GM20000 (cell line): ENCODE results near the gene PTPRCAP.

Experiments used
- DNase-seq: peaks from one replicate; pipeline ENCODE4 v3.0.0; 2012; ENCODE audit warnings: low spot score
- TF ChIP-seq, protein P1 (sequence below): IDR thresholded peaks from 2 replicates; pipeline ENCODE4 v1.5.1; 2012; ENCODE audit warnings: mild to moderate bottlenecking, control low read depth; ENCODE audit errors: extremely low read depth, missing control alignments

PTPRCAP gene

DNA sequence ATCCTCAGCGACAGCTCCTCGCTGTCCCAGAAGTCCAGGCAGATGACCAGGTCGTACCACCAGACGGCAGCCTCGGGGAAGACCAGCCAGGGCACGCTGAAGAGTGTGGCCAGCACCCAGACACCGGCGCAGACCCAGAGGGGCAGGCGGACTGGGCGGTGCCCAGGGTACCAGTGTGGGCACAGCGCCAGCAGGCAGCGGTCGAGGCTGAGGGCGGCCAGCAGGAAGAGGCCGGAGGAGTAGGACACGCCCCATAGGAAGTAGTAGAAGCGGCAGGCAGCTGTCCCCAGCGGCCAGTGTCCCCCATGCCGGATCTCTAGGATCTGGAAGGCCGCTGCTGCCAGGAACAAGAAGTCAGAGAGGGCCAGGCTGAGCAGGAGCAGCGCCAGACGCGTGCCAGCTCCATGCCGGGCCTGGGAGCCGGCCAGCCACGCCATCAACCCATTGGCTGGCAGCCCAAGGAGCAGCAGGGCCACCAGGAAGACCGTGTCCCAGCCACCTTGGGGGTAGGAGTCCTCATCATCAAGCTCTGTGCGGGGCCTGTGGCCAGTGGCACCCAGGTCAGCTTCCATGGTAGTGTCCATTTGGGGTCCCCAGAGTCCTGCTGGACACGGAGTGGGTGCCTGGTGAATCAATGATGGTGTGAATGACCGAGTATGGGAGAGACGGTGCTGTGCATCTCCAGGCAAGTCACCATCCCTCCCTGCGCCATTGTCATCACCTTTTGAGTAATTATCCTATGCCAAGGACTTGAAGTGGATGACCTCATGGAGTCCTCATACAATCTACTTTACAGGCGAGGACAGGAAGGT, 14.9 kb upstream of the PTPRCAP start, which contains the start of gene GPR152:
Gene GPR152, minus strand, starts transcription at position 589 of the 812 bp plus-strand sequence. Its CDS starts 5 bp downstream, at position 584.
- DNase-seq = no peak
- TF ChIP-seq, protein P1, sequence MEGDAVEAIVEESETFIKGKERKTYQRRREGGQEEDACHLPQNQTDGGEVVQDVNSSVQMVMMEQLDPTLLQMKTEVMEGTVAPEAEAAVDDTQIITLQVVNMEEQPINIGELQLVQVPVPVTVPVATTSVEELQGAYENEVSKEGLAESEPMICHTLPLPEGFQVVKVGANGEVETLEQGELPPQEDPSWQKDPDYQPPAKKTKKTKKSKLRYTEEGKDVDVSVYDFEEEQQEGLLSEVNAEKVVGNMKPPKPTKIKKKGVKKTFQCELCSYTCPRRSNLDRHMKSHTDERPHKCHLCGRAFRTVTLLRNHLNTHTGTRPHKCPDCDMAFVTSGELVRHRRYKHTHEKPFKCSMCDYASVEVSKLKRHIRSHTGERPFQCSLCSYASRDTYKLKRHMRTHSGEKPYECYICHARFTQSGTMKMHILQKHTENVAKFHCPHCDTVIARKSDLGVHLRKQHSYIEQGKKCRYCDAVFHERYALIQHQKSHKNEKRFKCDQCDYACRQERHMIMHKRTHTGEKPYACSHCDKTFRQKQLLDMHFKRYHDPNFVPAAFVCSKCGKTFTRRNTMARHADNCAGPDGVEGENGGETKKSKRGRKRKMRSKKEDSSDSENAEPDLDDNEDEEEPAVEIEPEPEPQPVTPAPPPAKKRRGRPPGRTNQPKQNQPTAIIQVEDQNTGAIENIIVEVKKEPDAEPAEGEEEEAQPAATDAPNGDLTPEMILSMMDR = no peak

DNA sequence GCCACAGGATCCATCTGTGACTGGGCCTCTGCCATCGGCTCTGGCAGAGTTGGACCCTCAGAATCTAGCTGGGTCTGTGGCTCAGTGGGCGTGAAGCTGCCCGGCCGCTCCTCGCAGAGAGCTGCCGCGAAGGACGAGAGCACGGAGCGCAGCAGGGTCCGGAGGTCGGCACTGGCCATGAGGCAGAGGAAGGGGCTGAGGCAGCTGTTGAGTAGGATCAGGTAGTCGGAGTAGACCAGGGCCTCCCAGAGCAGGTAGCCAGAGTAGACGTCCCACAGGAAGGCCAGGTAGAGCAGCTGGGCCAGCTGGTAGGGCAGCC, 14.1 kb upstream of the PTPRCAP start:
- TF ChIP-seq, protein P1 = no peak
- no peak for DNase-seq

DNA sequence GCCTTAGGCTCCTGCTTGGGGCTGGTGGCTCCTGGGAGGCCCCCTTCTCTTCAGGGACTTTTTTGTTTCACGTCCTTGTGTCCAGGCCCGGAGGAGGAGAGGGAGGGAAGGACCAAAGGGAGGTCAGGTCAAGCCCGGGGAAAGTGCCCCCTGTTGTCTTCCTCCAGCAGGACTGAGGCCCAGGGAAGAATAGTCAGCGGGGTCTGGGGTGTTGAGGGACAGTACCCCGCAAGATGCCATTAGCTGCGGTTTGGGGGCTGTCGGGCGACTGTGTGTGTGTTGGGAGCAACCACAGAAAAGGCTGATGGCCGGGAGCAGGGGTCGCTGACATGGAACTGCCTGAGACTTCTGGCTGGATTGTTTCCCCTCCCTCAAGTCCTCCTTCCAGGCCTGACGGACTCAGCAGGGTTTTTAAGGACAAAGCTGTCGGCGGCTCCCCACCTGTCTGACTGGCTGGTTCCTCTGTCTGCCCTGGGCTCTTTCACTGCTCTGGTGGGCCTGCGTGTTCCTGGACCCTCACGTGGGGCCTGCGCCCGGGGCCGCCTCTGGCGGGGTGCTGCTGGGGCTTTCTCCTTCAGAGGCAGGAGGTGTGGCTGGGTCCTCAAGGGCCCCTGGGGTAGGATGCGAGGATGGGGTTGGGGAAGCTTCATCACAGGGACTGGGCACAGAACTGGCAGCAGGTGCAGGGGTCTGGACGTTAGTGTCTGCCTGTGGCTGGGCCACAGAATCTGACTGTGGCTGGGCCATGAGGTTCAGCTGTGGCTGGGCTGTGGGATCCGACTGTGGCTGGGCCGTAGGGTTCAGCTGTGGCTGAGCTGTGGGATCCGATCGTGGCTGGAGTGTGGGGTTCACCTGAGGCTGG, 13.5 kb upstream of the PTPRCAP start:
- TF ChIP-seq, protein P1 = no peak
- no peak for DNase-seq

DNA sequence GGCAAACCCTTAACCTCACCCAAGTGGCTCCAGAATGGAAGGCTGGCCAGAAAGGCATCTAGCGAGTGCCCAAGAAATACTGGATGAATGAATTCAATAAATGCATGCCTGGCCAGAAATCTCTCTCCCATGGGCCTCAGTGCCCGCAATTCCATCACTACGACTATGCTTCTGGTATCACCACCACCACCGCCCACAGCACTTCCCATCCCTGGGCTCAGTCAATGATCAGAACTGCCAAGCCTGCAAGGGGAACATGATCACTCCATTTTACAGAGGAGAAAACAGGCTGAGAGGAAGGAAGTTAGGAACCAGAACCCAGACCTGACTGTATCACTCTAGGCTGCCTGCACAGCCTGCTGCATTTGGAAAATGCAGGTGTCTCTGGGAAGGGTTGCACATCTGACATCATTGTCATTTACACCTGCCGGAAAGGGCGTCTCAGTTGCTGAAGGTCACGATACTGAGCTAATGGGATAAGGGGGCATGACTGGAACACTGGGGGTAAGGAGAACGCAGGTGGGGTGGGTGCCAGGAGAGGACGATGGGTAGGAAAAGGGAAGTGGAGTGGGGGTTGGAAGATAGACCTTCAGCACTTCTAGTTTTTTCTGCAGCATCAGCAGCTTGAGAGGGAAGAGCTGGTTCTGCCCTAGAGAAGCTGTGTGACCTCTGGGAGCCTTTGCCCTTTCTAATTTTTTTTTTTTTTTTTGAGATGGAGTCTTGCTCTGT, 11.8 kb upstream of the PTPRCAP start:
- DNase-seq = no peak

DNA sequence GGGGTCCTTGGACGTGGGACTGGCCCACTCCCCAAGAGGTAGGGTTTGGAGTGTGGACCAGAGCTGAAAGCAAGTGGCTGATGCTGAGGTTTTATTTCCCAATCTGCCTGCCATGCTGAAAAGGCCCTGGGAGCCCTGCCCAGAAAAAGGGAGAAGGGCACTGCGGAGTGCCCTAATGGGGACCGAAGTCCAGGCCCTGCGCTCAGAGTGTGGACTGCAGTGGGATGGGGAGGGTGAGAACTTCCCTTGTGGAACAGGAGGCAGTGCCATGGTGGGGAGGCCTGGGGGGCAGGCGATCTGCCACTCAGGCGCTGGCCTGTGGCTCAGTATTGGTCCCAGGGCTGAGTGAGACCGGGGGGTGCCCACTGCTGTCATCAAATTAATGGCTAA, 10.7 kb upstream of the PTPRCAP start:
- no peak for DNase-seq
- TF ChIP-seq, protein P1 = no peak

More for the DNA sequence above, 11.8 kb upstream of the PTPRCAP start:
- TF ChIP-seq, protein P1 = no peak

DNA sequence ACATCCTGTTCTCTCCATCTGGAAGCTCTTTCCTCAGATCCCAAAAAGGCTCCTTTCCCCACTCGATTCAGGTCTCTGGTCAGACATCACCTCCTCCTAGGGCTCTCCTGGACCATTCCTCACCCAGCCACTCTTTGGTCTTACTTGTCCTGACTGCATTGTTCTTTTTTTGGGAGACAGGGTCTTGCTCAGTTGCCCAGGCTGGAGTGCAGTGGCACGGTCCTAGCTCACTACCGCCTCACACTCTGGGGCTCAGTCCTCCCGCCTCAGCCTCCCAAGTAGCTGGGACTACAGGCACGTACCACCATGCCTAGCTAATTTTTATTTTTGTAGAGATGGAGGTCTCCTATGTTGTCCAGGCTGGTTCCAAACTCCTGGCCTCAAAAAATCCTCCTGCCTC, 8.0 kb upstream of the PTPRCAP start:
- TF ChIP-seq, protein P1 = no peak
- no peak for DNase-seq
